GM12878 (cell line): ENCODE results near the gene WTAP. TPM values are rescaled to one million over a fixed set of nuclear protein-coding genes. Genes with fewer than 3 reads are reported as not detected.

Source experiments
- ATAC-seq: fragments of 200-7000 bp; cut with Tn5 transposase; 3 replicates; pipeline ENCODE4 v1.9.1; 2020; ENCODE audit warnings: mild to moderate bottlenecking, moderate library complexity
- BruUV-seq: library from RNA; stranded (reverse); fragments of 400-500 nt; replicated peaks from 2 replicates; lab custom pipeline; 2021; lab: Mats Ljungman, UMichigan
- CTCF ChIA-PET: fragments of 300-600 bp; sonication (Branson Sonifier 250); formaldehyde crosslinking; extraction: SDS; loops from one replicate; lab custom pipeline; 2021; ENCODE audit warnings: inconsistent platforms; lab: Yijun Ruan, JAX
- POLR2A ChIA-PET: fragments of 350-600 bp; formaldehyde crosslinking; extraction: SDS; loops from one replicate; lab custom pipeline; 2021; ENCODE audit warnings: inconsistent platforms; lab: Charles Lee
- RAD21 ChIA-PET: fragments of 300-600 bp; sonication (Branson Sonifier 250); formaldehyde crosslinking; loops from one replicate; lab custom pipeline; 2023; ENCODE audit warnings: antibody characterized with exemption; ENCODE audit not compliant: unreplicated experiment; lab: Charles Lee
- SMC1A ChIA-PET: fragments of 300-600 bp; sonication (Branson Sonifier 250); formaldehyde crosslinking; loops from one replicate; lab custom pipeline; 2023; ENCODE audit not compliant: unreplicated experiment, uncharacterized antibody; lab: Charles Lee
- DNase-seq: peaks from one replicate; pipeline ENCODE4 v3.0.0-alpha.2; 2011; ENCODE audit warnings: low read depth, low spot score
- FAIRE-seq: peaks from 3 replicates; lab custom pipeline; 2011; peaks lifted over from hg19 to GRCh38; lab: Jason Lieb, UNC
- H2AFZ ChIP-seq: 2 replicates; pipeline ENCODE4 v1.6.0; 2011; ENCODE audit warnings: low read depth, low read length, control low read depth; ENCODE audit not compliant: control insufficient read depth
- H3K27ac ChIP-seq: 2 replicates; pipeline ENCODE4 v1.5.1; 2011; ENCODE audit warnings: control low read depth; ENCODE audit not compliant: control insufficient read depth, insufficient read depth
- H3K27me3 ChIP-seq, 2 experiments: replicated peaks in 1 of 2; 2 replicates each; pipeline versions ENCODE4 v1.6.0 to v1.6.1; 2011; ENCODE audit warnings: low read length in 1 of 2; ENCODE audit not compliant: control insufficient read depth in 2 of 2, insufficient read depth in 2 of 2
- H3K36me3 ChIP-seq, 2 experiments: 2 replicates each; pipeline ENCODE4 v1.5.1; 2011; ENCODE audit warnings: low read length in 1 of 2; ENCODE audit not compliant: control insufficient read depth in 2 of 2, insufficient read depth in 2 of 2
- H3K4me1 ChIP-seq: 2 replicates; pipeline ENCODE4 v1.6.1; 2011; ENCODE audit warnings: mild to moderate bottlenecking, low read length, moderate library complexity, mixed read lengths; ENCODE audit not compliant: control insufficient read depth, insufficient read depth
- H3K4me2 ChIP-seq: 2 replicates; pipeline ENCODE4 v1.6.0; 2011; ENCODE audit warnings: control low read depth; ENCODE audit not compliant: control insufficient read depth, insufficient read depth
- H3K4me3 ChIP-seq: fragments of 200-600 bp; sonication (generic); 2 replicates; pipeline ENCODE4 v1.5.1; 2016
- H3K79me2 ChIP-seq: 2 replicates; pipeline ENCODE4 v1.6.0; 2011; ENCODE audit warnings: low read length; ENCODE audit not compliant: control insufficient read depth, insufficient read depth
- H3K9ac ChIP-seq: 2 replicates; pipeline ENCODE4 v1.8.0; 2011; ENCODE audit warnings: low read length, control low read depth, mixed read lengths; ENCODE audit not compliant: control insufficient read depth, insufficient read depth
- H3K9me3 ChIP-seq: replicated peaks from 3 replicates; pipeline ENCODE4 v1.5.1; 2011; ENCODE audit warnings: mild to moderate bottlenecking, low read length; ENCODE audit not compliant: control insufficient read depth, insufficient read depth
- H4K20me1 ChIP-seq: 2 replicates; pipeline ENCODE4 v1.6.0; 2011; ENCODE audit not compliant: control insufficient read depth, insufficient read depth
- ATF7 ChIP-seq: fragments of 450-650 bp; IDR thresholded peaks from 2 replicates; pipeline ENCODE4 v1.6.1; 2016; ENCODE audit warnings: low read depth, mild to moderate bottlenecking
- BRCA1 ChIP-seq: IDR thresholded peaks from 2 replicates; pipeline ENCODE4 v1.6.1; 2011; ENCODE audit warnings: low read depth, low read length, improper control_type of control experiment
- EP300 ChIP-seq, 2 experiments: fragments of 150-350 bp in 1 of 2; IDR thresholded peaks; 2 replicates each; pipeline ENCODE4 v1.6.1; 2011 to 2012; ENCODE audit warnings: low read depth in 2 of 2, low read length in 2 of 2, borderline replicate concordance in 1 of 2, improper control_type of control experiment in 1 of 2, inconsistent platforms in 1 of 2; ENCODE audit not compliant: control insufficient read depth in 1 of 2
- MEF2A ChIP-seq: IDR thresholded peaks from 2 replicates; pipeline ENCODE4 v1.6.1; 2011; ENCODE audit warnings: low read depth, mild to moderate bottlenecking, low read length, moderate library complexity; ENCODE audit not compliant: insufficient read depth
- MYC ChIP-seq: IDR thresholded peaks from 2 replicates; pipeline ENCODE4 v1.6.1; 2011; ENCODE audit warnings: mild to moderate bottlenecking, low read length, moderate library complexity, inconsistent platforms; ENCODE audit not compliant: insufficient read depth, insufficient replicate concordance, insufficient read length, severe bottlenecking
- PAX8 ChIP-seq: fragments of 450-650 bp; IDR thresholded peaks from 2 replicates; pipeline ENCODE4 v1.6.1; 2017; ENCODE audit warnings: mild to moderate bottlenecking, moderate library complexity
- POU2F2 ChIP-seq: IDR thresholded peaks from 3 replicates; pipeline ENCODE4 v1.6.1; 2011; ENCODE audit warnings: low read depth, mild to moderate bottlenecking, low read length, borderline replicate concordance
- SPI1 ChIP-seq: IDR thresholded peaks from 2 replicates; pipeline ENCODE4 v1.6.1; 2011; ENCODE audit warnings: low read depth, mild to moderate bottlenecking, low read length, moderate library complexity, borderline replicate concordance; ENCODE audit not compliant: insufficient read depth
- WGBS: methylation state at CpG from one replicate; pipeline ENCODE4 v1.1.6; 2016; ENCODE audit warnings: low lambda C conversion rate; ENCODE audit not compliant: insufficient replicate concordance, insufficient coverage; ENCODE audit errors: missing lambda C conversion rate; 5-methylcytosine and 5-hydroxymethylcytosine counted together
- in situ Hi-C: fragments of 300-500 bp; cut with MboI; formaldehyde crosslinking; loops from 9 replicates; pipeline ENCODE4 v1.14.3; 2018; ENCODE audit warnings: mixed read lengths
- intact Hi-C: fragments of 100-400 bp; cut with micrococcal nuclease; formaldehyde crosslinking; loops from one replicate; pipeline ENCODE4 v1.14.2; 2022; ENCODE audit not compliant: unreplicated experiment
- polyA plus RNA-seq, 11 experiments: library from polyadenylated mRNA; depleted of rRNA in 4 of 11; unstranded in 6 of 11; stranded (reverse) in 5 of 11; fragments of >200 nt; fragmentation: Nextera tagmentation in 4 of 11; fragmentation: Illumina TruSeq in 1 of 11; extraction: Ambion mirVana in 4 of 11; extraction: Trizol in 1 of 11; gene quantifications; 1 replicate in 1 of 11; 2 replicates in 10 of 11; pipeline versions ENCODE4 v1.2.1 to v1.2.3, GENCODE V29; 2011 to 2016; ENCODE audit warnings: inconsistent platforms in 2 of 11, missing spikeins in 2 of 11, low read depth in 1 of 11
- total RNA-seq, 4 experiments: library from RNA; depleted of rRNA in 3 of 4; stranded (reverse); fragments of >200 nt in 3 of 4; fragmentation: Illumina TruSeq in 1 of 4; extraction: Trizol in 1 of 4; gene quantifications; 2 replicates each; pipeline versions ENCODE4 v1.2.1 to v1.2.3, GENCODE V29; 2013 to 2021
- TF ChIP-seq, protein P1 (sequence below): fragments of 450-650 bp; formaldehyde crosslinking; IDR thresholded peaks from 2 replicates; pipeline ENCODE4 v1.4.0; 2020; ENCODE audit warnings: mild to moderate bottlenecking, moderate library complexity
- TF ChIP-seq, protein P2 (sequence below): IDR thresholded peaks from 2 replicates; pipeline ENCODE4 v1.6.1; 2011; ENCODE audit warnings: borderline replicate concordance, low read depth, mild to moderate bottlenecking, moderate library complexity, mixed read lengths, low read length; ENCODE audit not compliant: insufficient read depth; ENCODE audit errors: extremely low read length
- TF ChIP-seq, protein P3 (sequence below): IDR thresholded peaks from 2 replicates; pipeline ENCODE4 v1.6.1; 2011; ENCODE audit warnings: low read depth, low read length, improper control_type of control experiment, borderline replicate concordance

The WTAP gene
- total and polyA plus RNA-seq, 10 of the 15 experiments (the other 5 are each of a cell fraction or from before 2014, with no cell fraction given) = 38.7 to 132 (median 83.1) TPM

DNA sequence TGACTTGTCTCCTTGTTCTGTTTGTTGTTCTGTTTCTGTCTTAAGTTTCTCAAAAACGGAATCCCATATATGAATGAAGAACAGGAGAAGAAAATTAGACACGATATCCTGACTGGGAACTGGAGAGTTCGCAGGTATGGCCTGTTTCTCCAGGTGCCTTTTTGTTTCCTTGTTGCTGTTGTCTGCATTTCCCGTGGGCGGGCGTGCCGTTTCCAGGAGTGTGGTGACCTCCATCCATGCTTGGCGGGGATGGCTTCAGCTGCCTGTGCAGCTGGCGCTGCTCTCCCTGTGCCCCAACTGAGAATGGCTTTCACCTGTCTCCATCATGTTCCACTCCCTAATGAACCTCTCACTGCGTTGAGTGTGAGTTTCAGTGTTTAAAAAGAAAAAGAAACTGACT, 77.2 kb downstream of the WTAP start:
- Histone ChIP-seq H4K20me1 (no peaks in the 10 kb centered on the region), H3K27me3 (no peaks in the 10 kb centered on the region), H3K36me3 (peaks cover 0 to 1% of the 10 kb centered on the region in 2 experiments; a peak in 3 of 4 replicates), H3K4me2 (no peak overlapping the region), H3K4me1 (no peaks in the 10 kb centered on the region), H3K4me3 (no peak overlapping the region), H3K79me2 (no peaks in the 10 kb centered on the region), H3K9ac (no peak overlapping the region), H2AFZ (no peak overlapping the region), H3K9me3 (no peaks in the 10 kb centered on the region), H3K27ac (no peak overlapping the region)
- no TSS peak for BruUV-seq
- CTCF ChIA-PET = no interaction called here
- TF ChIP-seq POU2F2 (no peak), MEF2A (no peak), MYC (no peak), PAX8 (no peak), SPI1 (no peak), BRCA1 (no peak), EP300 (IDR thresholded peaks at IDR 0.05; ENCODE audit: borderline replicate concordance in 1 of 2, control insufficient read depth in 1 of 2, low read depth in 2 of 2, low read length in 2 of 2) (no peak), ATF7 (no peak)
- TF ChIP-seq, protein P1, sequence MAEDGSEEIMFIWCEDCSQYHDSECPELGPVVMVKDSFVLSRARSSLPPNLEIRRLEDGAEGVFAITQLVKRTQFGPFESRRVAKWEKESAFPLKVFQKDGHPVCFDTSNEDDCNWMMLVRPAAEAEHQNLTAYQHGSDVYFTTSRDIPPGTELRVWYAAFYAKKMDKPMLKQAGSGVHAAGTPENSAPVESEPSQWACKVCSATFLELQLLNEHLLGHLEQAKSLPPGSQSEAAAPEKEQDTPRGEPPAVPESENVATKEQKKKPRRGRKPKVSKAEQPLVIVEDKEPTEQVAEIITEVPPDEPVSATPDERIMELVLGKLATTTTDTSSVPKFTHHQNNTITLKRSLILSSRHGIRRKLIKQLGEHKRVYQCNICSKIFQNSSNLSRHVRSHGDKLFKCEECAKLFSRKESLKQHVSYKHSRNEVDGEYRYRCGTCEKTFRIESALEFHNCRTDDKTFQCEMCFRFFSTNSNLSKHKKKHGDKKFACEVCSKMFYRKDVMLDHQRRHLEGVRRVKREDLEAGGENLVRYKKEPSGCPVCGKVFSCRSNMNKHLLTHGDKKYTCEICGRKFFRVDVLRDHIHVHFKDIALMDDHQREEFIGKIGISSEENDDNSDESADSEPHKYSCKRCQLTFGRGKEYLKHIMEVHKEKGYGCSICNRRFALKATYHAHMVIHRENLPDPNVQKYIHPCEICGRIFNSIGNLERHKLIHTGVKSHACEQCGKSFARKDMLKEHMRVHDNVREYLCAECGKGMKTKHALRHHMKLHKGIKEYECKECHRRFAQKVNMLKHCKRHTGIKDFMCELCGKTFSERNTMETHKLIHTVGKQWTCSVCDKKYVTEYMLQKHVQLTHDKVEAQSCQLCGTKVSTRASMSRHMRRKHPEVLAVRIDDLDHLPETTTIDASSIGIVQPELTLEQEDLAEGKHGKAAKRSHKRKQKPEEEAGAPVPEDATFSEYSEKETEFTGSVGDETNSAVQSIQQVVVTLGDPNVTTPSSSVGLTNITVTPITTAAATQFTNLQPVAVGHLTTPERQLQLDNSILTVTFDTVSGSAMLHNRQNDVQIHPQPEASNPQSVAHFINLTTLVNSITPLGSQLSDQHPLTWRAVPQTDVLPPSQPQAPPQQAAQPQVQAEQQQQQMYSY (CRISPR knock-in tag) = no peak
- TF ChIP-seq, protein P2, sequence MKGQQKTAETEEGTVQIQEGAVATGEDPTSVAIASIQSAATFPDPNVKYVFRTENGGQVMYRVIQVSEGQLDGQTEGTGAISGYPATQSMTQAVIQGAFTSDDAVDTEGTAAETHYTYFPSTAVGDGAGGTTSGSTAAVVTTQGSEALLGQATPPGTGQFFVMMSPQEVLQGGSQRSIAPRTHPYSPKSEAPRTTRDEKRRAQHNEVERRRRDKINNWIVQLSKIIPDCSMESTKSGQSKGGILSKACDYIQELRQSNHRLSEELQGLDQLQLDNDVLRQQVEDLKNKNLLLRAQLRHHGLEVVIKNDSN = no peak
- TF ChIP-seq, protein P3, sequence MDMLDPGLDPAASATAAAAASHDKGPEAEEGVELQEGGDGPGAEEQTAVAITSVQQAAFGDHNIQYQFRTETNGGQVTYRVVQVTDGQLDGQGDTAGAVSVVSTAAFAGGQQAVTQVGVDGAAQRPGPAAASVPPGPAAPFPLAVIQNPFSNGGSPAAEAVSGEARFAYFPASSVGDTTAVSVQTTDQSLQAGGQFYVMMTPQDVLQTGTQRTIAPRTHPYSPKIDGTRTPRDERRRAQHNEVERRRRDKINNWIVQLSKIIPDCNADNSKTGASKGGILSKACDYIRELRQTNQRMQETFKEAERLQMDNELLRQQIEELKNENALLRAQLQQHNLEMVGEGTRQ = no peak
- no peak for FAIRE-seq
- in situ Hi-C loops (no loop called here), intact Hi-C loops (no loop called here)
- POLR2A ChIA-PET = no interaction called here
- DNase-seq = no peak
- RAD21 ChIA-PET = no interaction called here
- WGBS = 80% methylated on average over 10 of the region's 10 CpGs
- SMC1A ChIA-PET = interaction anchor here (1.6 kb wide), 1 partner anchor 13 kb away, joined by 6 read pairs; no protein-coding TSS in a partner anchor
- no peak for ATAC-seq
